Measurements from ENCODE around the gene DPP10.

DPP10 gene

DNA sequence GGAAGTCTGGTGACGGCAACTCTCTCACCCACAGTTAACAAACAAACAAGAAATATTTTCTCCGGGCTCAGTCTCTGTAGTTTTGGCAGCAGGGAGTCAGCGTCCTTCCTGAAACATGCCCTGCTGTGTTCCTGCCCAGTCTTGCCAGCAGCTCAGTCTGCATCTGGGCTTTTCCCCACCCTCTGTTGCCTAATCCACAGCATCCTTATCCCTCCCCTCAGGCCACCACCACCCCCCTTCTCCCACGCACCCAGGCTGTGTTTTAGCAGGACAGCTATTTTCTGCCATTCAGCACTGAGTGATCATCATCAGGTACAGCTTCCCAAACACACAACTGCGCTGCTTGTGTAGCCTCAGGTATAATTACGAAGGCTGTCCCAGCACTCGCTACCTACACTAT is 168.2 kb downstream of the DPP10 start:
- no peak for DNase-seq

- no peak for DNase-seq
Observed at GRCh38 chr2:114614592-114614991, 172.2 kb downstream of the DPP10 start.

DNA sequence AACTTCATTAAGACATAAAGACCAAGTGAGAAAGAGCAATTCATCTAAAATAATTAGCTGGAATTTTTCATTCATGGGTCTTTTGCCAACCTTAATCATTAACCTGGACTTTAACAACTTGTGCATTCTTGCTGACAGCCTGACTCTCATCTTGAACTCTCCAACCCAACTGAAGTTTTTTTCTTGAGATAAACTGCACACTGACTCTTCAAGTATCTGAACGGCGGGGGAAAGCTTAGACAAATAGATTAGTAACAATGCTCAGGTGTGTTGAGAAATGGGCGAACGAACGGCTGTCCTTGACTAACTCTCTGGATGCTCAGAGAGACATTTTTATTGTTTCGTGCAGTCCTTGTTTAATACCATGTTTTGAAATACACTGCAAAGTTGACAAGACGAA is 186.0 kb downstream of the DPP10 start:
- no peak for DNase-seq

GRCh38 chr2:114631146-114631545 is 188.7 kb downstream of the DPP10 start:
- DNase-seq = no peak

- no peak for DNase-seq
Observed at GRCh38 chr2:114642166-114642770, 199.8 kb downstream of the DPP10 start.

- no peak for DNase-seq
Observed at GRCh38 chr2:114642988-114643553, 200.6 kb downstream of the DPP10 start.

- no peak for DNase-seq
Observed at GRCh38 chr2:114651933-114652332, 209.5 kb downstream of the DPP10 start.

DNA sequence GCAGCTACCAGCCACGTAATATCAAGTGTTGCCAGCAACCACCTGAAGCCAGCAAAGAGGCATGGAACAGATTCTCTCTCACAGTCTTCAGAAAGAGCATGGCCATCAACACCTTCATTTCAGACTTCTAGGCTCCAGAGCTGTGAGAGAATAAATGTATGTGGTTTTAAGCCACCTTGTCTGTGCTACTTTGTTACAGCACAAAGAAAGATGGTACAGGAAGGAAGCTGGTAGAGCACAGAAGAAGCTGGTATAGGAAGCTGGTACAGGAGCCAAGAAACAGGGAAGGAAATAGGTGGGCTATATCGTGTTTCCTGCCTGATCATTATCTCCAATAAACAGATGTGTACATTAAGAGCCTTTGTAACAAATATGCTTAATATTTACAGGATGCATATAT is 217.4 kb downstream of the DPP10 start:
- no peak for DNase-seq

DNA sequence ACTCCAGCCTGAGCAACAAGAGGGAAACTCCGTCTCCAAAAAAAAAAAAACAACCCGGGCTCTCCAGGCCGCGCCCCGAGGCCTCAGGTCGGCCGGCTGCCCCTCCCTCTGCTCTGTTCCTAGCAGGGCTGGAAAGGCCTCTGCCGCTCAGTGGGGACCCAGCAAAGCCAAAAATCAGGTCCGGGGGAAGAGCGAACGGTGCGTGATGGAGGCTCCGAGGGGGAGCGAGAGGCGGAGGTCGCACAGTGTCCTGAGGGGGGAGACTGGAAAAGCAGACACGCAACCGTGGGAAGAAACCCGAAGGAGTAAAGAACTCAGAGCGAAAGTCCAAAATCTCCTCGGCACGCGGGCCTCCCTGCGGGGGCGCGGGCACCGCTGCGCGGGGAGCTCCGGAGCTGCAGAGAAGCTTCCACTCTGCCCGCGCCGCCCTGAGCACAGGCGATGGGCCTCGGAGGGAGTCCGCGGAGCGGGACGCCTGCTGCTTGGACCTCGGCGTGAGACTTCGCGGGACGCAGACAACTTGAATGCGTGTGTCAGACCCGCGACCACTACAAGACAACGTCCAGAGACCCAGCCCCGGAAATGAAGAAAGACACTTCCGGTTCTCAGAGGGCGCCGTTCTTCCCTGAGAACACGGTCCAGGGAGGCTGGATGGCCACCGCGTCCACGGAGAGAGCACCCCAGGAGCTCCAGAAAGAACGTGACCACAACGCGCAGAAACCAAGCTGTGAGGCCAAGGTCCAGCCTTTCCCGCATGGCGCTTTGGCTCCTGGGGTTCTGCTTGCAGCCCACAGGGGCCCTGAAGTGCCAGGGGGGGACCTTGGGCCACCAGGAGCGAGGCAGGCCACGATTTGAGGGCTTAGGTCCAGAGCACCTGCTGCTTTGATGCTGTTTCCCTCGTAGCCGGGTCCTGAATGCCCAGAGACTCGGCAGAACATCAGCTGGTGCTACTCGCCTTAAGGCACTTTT is 219.8 kb downstream of the DPP10 start:
- DNase-seq = no peak

DNA sequence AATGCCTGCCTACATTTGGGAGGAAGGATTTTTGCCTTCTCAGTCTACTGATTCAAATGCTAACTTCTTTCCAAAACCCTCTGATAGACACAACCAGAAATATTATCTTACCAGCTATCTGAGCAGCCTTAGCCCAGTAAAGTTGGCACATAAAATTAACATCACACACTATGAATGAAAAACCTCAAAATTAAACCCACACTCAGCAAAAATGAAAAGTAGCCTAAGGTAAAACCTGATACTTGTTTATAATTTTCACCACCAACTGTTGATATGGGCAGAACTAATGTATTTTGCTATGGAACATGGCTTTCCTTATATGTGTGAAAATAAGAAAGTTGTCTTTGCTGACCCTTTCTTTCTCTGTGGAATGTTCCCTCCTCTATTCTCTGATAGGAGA is 226.0 kb downstream of the DPP10 start:
- no peak for DNase-seq

- DNase-seq = no peak
Observed at GRCh38 chr2:114683251-114683650, 240.8 kb downstream of the DPP10 start.

- no peak for DNase-seq
Observed at GRCh38 chr2:114684403-114684802, 242.0 kb downstream of the DPP10 start.

- DNase-seq = no peak
Observed at GRCh38 chr2:114685102-114685501, 242.7 kb downstream of the DPP10 start.

- no peak for DNase-seq
Observed at GRCh38 chr2:114688241-114688640, 245.8 kb downstream of the DPP10 start.

GRCh38 chr2:114698520-114698919 is 256.1 kb downstream of the DPP10 start:
- DNase-seq = no peak

- DNase-seq = no peak
Observed at GRCh38 chr2:114699423-114699944, 257.0 kb downstream of the DPP10 start.

GRCh38 chr2:114700440-114700839 is 258.0 kb downstream of the DPP10 start:
- DNase-seq = no peak

DNA sequence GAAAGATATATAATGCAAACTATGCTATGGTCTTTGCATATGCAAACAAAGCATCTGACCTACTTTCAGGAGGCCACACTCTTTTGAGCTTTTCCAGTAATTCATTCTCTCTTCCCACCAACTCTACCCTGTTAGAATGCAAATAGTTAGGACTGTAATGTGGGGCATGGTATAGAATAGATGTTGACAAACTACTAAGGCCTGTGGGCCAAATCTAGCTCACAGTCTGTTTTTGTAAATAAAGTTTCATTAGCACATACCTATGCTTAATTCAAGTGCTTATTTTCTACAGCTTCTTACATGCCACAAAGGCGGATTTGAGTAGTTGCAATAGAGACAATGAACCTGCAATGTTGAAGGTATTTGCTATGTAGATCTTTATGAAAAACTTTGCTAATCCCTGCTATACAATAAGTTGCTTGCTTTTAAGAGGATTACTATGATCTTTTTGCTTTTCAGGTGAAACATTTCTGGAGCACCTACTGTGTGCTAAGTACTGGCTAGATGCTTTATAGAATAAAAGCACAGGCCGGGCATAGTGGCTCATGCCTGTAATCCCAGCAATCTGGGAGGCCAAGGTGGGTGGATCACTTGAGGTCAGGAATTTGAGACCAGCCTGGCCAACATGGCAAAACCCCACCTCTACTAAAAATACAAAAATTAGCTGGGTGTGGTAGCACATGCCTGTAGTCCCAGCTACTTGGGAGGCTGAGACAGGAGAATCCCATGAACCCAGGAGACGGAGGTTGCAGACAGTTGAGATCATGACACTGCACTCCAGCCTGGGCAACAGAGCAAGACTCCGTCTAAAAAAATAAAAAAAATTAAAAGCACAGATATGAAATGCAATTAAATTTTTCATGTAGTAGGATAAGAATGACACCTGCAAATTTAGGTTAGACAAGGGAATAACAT is 267.8 kb downstream of the DPP10 start:
- no peak for DNase-seq

DNA sequence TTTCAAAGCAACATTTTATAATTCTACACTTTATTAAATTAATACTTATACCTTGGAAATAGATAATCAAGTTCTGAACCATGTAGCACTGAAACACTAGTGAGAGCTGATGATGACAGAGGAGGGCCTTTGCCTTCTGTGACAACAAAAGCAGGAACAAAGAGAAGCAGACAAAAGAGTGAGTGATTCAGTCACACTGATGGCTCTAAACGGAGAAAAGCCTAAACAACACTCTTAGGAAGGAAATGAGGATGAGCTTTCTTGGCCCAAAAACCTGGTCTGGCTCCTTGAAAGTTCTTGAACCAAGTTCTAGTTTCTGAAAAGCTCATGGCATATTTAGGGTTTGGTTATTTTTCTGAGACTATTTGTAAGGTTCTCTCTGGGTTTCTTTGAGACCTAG is 271.9 kb downstream of the DPP10 start:
- no peak for DNase-seq

GRCh38 chr2:114717049-114717448 is 274.6 kb downstream of the DPP10 start:
- no peak for DNase-seq

DNA sequence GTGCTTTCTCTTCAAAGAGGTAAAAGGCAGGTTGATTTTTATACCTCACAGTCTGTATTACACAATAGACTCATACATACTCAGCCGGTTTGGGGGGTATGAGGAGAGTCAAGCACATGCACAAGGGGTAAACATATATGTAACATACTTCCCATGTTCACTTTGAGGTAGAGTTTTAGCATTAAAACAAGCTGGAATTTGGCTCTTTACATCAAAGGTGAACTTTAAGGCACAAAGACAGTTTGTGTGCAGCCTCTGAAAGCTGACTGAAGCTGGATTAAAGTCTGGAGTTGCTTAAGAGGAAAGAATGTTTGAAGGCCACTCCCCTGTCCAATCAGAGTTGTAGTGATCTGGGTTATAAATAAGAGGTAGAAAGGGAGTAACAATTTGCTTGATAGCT is 282.0 kb downstream of the DPP10 start:
- no peak for DNase-seq

- DNase-seq = no peak
Observed at GRCh38 chr2:114727012-114727411, 284.6 kb downstream of the DPP10 start.

DNA sequence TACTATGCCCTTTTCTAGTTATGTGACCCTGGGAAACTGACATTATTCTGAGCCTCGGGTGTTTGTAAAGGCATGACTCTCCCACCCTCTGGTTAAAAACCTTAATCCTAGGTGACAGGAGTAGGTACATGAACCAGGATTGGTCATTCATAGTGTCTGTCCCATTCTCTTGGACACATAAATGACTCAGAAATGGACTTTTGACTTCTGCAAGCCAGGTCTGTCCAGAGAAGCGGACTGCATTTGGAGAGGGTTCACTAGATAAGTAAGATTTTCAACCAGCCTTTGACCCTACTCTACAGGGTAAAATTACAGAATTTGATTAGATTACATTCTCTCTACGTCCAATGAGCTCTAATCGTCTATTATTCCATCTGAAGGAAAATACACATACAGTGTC is 285.9 kb downstream of the DPP10 start:
- no peak for DNase-seq
